Left lung (tissue), 10 donors: ENCODE measurements around the gene DDHD1. TPM values are rescaled to one million over a fixed set of nuclear protein-coding genes. Genes with fewer than 3 reads are reported as not detected.
"Not testable (repeated sequence)": the region's sequence is repeated elsewhere in the genome, so short reads cannot be mapped to it uniquely, and the experiment has no call there.

Experiments used
- ATAC-seq: fragments of 200-7000 bp; cut with Tn5 transposase; one replicate; pipeline ENCODE4 v1.9.1; 2020; ENCODE audit warnings: moderate library complexity
- DNase-seq, 4 donors: peaks; one replicate each; pipeline ENCODE4 v3.0.0-alpha.2; 2013 to 2020
- H3K27ac ChIP-seq, 2 donors: fragments of 200-600 bp; sonication (generic) in 1 of 2; one replicate each; pipeline versions ENCODE4 v1.5.0 to v1.8.0; 2020 to 2021
- H3K27me3 ChIP-seq, 2 donors: fragments of 200-600 bp; sonication (generic) in 1 of 2; one replicate each; pipeline versions ENCODE4 v1.5.0 to v1.8.0; 2020 to 2021
- H3K36me3 ChIP-seq, 2 donors: fragments of 200-600 bp; sonication (generic) in 1 of 2; one replicate each; pipeline versions ENCODE4 v1.5.0 to v1.8.0; 2020 to 2021
- H3K4me1 ChIP-seq, 2 donors: fragments of 200-600 bp; one replicate each; pipeline ENCODE4 v1.8.0; 2021
- H3K4me3 ChIP-seq, 2 donors: fragments of 200-600 bp; sonication (generic) in 1 of 2; one replicate each; pipeline versions ENCODE4 v1.5.0 to v1.8.0; 2020 to 2021; ENCODE audit warnings: mild to moderate bottlenecking in 1 of 2
- H3K9me3 ChIP-seq, 2 donors: fragments of 200-600 bp; sonication (generic) in 1 of 2; one replicate each; pipeline versions ENCODE4 v1.5.0 to v1.8.0; 2020 to 2021
- intact Hi-C, 2 donors: fragments of 100-400 bp; cut with DNase I; formaldehyde crosslinking; loops; one replicate each; pipeline versions ENCODE4 v1.11.2 to v1.14.2; 2022
- polyA plus RNA-seq, 6 donors: library from polyadenylated mRNA; unstranded; fragments of 120-200 nt; gene quantifications; one replicate each; pipeline ENCODE4 v1.2.1, GENCODE V29; 2013; ENCODE audit not compliant: insufficient read length in 6 of 6
- total RNA-seq, 2 donors: library from RNA; stranded (reverse); fragmentation: NEBNext Ultra II Directional; extraction: Animal tissue kit (Norgen Biotek cat#: 25700); gene quantifications; one replicate each; pipeline ENCODE4 v1.2.1, GENCODE V29; 2021
- TF ChIP-seq, protein P1 (sequence below), 2 donors: fragments of 200-600 bp; sonication (generic) in 1 of 2; IDR thresholded peaks; one replicate each; pipeline versions ENCODE4 v1.5.0 to v1.8.0; 2021; ENCODE audit warnings: antibody characterized with exemption in 2 of 2
- donor health status: DM: no; HTN: yes; CAD: no.
- donor health status: DM: no; HTN: no; CAD: no.

DDHD1 gene
- total and polyA plus RNA-seq, 8 donors = 13.2 to 22.7 (median 21.1) TPM

DNA sequence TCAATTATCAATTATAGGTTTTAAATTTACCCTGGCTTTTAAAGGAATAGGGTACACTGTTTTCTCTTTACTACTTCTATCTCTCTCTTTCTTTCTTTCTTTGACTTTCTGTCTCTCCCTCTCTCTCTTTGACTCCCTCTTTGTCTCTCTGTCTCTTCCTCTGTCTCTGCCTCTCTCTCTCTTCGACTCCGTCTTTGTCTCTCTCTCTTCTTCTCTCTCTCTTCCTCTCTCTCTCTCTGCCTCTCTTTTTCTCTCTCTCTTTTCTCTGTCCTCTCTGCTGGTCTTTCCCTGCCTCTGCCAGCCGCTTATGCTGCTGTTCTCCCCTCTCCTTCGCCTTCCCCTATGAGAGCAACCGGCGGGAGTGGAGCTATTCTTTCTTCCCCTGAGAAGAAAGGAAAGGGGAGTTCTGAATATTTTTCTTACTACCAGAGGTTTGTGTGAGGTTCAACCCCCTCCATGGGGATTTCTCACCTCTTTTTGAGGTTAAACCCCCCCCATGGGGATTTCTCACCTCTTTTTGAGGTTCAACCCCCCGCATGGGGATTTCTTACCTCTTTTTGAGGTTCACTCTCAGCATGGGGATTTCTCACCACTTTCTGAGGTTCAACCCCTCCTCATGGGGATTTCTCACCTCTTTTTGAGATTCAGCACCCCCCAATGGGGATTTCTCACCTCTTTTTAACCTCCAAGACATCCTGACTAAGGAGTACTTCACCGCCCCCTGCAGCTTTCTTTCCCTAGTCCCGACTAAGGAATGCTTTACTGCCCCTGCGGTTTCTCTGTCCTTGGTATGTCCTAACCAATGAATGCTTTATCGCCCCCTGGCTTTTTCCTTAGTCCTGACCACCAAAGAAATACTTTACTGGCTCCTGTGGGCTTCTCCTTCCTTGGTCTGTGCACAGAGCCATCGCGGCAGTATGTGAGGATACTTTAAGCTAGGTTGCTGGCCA, 27.4 kb upstream of the DDHD1 start:
- H3K4me1 ChIP-seq = no peaks in the 10 kb centered on the region
- no peak overlapping the region for H3K4me3 ChIP-seq
- intact Hi-C loops = no loop called here
- no peaks in the 10 kb centered on the region for H3K36me3 ChIP-seq
- H3K9me3 ChIP-seq = no peaks in the 10 kb centered on the region
- TF ChIP-seq, protein P1, sequence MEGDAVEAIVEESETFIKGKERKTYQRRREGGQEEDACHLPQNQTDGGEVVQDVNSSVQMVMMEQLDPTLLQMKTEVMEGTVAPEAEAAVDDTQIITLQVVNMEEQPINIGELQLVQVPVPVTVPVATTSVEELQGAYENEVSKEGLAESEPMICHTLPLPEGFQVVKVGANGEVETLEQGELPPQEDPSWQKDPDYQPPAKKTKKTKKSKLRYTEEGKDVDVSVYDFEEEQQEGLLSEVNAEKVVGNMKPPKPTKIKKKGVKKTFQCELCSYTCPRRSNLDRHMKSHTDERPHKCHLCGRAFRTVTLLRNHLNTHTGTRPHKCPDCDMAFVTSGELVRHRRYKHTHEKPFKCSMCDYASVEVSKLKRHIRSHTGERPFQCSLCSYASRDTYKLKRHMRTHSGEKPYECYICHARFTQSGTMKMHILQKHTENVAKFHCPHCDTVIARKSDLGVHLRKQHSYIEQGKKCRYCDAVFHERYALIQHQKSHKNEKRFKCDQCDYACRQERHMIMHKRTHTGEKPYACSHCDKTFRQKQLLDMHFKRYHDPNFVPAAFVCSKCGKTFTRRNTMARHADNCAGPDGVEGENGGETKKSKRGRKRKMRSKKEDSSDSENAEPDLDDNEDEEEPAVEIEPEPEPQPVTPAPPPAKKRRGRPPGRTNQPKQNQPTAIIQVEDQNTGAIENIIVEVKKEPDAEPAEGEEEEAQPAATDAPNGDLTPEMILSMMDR (IDR thresholded peaks at IDR 0.05) = peak in 1 of 2 donors; percentile 16
- H3K27ac ChIP-seq = no peak overlapping the region
- no peaks in the 10 kb centered on the region for H3K27me3 ChIP-seq
- ATAC-seq = no peak
- DNase-seq = no peak

DNA sequence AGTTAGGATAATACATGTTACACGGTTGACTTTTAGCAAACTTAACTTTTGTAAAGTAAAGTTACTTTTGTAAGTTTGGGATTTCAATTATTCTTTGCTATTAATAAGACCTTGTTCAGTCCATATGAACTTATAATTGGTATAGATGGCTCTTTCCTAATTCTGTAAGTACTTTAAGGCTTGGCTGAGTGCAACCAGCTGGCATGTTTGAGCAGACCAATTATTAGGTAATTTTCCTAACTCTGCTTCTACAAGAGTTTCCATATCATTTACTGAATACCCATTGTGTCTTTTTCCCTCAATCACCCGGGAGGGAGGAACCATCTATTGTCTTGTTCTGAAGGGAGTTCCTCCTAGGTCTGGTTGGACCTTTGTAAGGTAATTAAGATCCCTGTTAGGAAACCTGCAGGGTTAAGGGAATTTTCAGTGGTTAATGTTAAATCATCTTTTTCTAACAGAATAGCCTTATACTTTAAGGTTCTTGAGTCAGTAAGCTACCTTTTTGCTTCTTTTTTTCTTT, 26.4 kb upstream of the DDHD1 start:
- intact Hi-C loops, H3K36me3 ChIP-seq, H3K9me3 ChIP-seq, H3K27ac ChIP-seq, H3K27me3 ChIP-seq, H3K4me1 ChIP-seq, ATAC-seq, H3K4me3 ChIP-seq: not testable (repeated sequence)
- peak in 2 of 4 donors; percentile 35 to 53 for DNase-seq

DNA sequence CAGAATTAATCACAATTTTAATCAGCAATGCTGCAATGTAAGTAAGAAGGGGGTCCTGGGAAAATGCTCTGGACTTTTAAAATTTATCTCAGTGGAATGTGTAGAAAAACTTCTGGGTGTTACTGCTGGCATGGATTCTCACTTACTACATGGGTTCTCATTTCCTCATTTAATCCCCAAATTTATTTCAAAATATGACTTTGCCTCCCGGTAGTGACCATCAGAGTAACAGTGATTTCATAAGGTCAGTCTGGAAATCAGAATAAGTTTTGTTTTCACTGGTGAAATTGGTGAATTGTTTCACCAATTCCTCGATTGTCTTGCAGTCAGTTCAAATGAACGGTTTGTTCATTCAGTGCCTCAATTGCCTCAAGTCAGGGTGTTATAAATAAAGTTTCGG, 22.3 kb upstream of the DDHD1 start:
- no peaks in the 10 kb centered on the region for H3K9me3 ChIP-seq
- TF ChIP-seq, protein P1 (IDR thresholded peaks at IDR 0.05) = no peak
- no peaks in the 10 kb centered on the region for H3K27me3 ChIP-seq
- no peak overlapping the region for H3K4me3 ChIP-seq
- H3K36me3 ChIP-seq = no peaks in the 10 kb centered on the region
- no peaks in the 10 kb centered on the region for H3K4me1 ChIP-seq
- ATAC-seq = no peak
- no peak for DNase-seq
- intact Hi-C loops = no loop called here
- no peak overlapping the region for H3K27ac ChIP-seq

DNA sequence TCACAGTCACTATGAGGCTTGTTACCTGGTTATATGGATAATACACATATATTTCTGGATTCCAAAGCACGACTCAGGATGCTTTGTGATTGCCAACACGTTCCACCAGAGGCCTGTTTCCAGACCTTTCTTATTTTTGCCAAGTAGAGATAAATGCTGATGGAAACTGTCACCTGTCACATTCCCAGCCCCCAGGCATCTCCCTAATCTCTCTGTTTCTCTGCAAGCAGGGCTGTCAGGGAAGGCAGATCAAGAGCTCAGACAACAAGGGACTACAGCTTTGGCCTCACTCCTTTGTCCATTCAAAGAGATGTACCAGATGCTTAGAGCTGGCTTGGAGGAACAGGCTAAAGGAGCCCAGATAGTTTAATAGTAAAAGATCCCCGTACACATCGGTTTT, 21.8 kb upstream of the DDHD1 start:
- Histone ChIP-seq H3K27me3 (no peaks in the 10 kb centered on the region), H3K4me3 (no peak overlapping the region), H3K36me3 (no peaks in the 10 kb centered on the region), H3K27ac (no peak overlapping the region), H3K9me3 (no peaks in the 10 kb centered on the region), H3K4me1 (no peaks in the 10 kb centered on the region)
- ATAC-seq = no peak
- TF ChIP-seq, protein P1 (IDR thresholded peaks at IDR 0.05) = no peak
- peak in 1 of 4 donors; percentile 16 for DNase-seq
- intact Hi-C loops = no loop called here

DNA sequence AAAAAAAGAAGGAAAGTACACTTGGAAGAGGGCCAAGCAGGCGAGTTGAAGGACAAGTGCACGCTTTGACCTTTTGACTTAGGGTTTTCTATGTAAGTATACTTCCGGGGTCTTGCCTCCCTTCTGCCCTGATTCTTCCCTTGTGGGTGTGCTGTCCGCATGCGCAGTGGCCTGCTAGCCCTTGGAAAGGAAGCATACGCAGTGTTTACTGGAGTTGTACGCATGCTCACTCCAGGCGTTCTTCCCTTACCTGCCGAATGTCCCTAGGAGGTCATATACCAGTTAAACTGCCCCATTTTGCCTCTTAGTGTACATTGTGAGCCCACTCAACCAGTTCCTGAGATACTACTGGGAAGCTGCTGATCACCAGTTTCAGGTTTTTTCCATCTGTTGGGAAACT, 15.7 kb upstream of the DDHD1 start:
- no peaks in the 10 kb centered on the region for H3K9me3 ChIP-seq
- TF ChIP-seq, protein P1 (IDR thresholded peaks at IDR 0.05) = no peak
- H3K36me3 ChIP-seq = no peaks in the 10 kb centered on the region
- H3K4me1 ChIP-seq = peaks cover 0 to 2% of the 10 kb centered on the region in 2 donors
- H3K27me3 ChIP-seq = no peaks in the 10 kb centered on the region
- no peak overlapping the region for H3K27ac ChIP-seq
- H3K4me3 ChIP-seq = no peak overlapping the region
- no peak for ATAC-seq
- DNase-seq = no peak
- intact Hi-C loops = no loop called here
